Subcutaneous adipose tissue (tissue), 4 donors: ENCODE measurements around the gene OTUD4. TPM values are rescaled to one million over a fixed set of nuclear protein-coding genes. Genes with fewer than 3 reads are reported as not detected.

Experiments
- total RNA-seq, 4 donors: library from RNA; depleted of rRNA; stranded (reverse); fragments of >200 nt; gene quantifications; one replicate each; pipeline ENCODE4 v1.1.0, GENCODE V29; 2016
- TF ChIP-seq, protein P1 (sequence below): fragments of 450-650 bp; IDR thresholded peaks from one replicate; pipeline ENCODE4 v1.5.1; 2016; ENCODE audit warnings: low read depth, mild to moderate bottlenecking, control low read depth, antibody characterized with exemption, moderate library complexity

The OTUD4 gene
- total RNA-seq, 4 donors from 2014 or later: 29.2 to 43.2 (median 35.0) TPM

DNA sequence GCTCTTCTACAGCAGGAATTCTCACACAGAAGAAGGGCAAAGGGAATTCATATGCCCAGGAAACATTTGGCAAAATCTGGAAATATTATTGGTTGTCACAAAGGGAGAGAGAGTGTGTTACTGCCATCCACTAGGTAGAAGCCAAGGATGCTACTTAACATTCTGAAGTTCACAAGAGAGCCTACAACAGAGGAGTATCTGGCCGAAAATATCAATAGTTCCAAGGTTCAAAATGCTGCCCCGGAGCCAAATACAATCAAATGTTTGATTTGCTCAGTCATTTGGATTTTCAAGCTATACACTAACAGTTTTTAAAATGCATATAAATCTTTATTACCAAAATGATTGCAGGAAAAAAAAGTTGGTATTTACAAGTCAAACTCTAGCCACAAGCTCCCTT, 18.8 kb downstream of the OTUD4 start:
- TF ChIP-seq, protein P1, sequence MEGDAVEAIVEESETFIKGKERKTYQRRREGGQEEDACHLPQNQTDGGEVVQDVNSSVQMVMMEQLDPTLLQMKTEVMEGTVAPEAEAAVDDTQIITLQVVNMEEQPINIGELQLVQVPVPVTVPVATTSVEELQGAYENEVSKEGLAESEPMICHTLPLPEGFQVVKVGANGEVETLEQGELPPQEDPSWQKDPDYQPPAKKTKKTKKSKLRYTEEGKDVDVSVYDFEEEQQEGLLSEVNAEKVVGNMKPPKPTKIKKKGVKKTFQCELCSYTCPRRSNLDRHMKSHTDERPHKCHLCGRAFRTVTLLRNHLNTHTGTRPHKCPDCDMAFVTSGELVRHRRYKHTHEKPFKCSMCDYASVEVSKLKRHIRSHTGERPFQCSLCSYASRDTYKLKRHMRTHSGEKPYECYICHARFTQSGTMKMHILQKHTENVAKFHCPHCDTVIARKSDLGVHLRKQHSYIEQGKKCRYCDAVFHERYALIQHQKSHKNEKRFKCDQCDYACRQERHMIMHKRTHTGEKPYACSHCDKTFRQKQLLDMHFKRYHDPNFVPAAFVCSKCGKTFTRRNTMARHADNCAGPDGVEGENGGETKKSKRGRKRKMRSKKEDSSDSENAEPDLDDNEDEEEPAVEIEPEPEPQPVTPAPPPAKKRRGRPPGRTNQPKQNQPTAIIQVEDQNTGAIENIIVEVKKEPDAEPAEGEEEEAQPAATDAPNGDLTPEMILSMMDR: no peak

DNA sequence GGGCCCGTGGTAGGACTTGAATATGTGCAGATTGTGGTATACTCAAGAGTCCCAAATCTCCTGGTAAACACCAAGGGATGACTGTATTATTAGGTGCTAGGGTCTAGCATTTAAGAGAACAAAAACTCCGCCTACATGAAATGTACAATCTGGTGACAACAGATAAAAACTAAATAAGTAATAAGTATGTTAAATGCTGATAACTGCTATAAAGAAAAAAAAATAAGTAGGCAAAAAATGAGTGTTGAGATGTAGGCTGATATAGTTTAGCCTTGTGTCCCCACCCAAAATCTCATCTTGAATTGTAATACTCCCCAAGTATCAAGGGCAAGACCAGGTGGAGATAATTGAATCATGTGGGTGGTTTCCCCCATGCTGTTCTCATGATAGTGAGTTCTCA, 23.4 kb downstream of the OTUD4 start:
- TF ChIP-seq, protein P1: no peak

DNA sequence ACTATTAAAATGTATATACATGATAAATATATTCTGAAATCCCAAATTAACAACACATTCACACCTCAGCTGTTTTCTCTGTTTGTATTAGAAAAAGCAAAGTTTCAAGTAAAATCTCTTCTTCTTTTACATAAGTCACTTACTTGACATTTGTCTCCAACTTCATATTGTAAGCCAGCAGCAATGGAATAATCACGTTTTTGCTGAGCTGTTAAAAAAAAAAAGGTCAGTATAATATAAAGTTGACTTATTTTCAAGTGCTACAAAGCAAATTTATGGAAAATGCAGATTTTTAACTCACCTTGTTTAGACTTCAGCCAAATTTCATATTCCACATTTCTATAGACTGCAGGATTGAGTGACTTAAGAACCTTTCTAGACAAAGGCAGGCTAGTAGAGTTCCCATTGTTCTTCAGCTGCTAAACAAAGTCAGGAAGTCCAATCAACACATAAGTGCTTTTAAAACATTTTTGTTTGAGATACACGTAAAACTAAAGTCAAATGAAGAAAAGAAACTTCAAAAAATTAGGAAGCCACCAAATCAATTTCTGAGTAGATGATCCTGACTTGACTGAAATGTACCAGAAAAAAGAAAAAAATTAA, 25.0 kb downstream of the OTUD4 start:
- TF ChIP-seq, protein P1: no peak

DNA sequence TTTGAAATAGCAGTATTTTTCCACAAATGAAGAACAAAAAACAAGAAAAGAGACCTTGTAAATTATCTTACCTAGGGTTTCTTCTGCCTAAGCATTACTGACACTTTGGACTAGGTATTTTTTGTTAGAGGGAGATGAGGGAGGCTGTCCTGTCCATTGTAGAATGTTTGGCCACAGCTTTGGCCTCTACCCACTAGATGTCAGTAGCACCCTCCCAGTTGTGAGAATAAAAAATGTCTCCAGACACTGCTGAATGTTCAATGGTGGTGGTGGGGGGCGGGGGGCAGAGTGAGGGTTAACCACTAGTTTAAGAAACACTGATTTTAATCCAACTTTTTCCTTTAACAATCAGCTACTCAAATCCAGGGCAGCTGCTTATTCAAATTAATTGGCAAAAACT, 25.8 kb downstream of the OTUD4 start:
- TF ChIP-seq, protein P1: no peak

DNA sequence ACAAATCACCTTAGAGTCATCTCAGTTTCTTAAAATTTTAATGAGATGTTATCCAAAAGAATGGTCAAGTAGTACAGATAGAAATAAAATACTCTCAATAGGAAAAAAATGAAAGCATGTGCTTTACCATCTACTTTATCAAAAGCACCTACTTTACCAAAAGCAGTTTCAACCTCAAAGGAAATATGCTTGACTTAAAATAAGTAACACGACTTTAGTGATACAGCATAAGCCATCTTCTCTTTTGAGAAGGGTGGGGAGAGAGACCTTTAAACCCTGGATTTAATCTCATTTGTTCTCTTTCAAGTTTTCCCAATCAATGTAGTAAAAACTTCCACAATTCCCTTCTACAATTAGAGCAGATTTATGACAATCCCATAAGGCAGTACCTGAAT, 26.5 kb downstream of the OTUD4 start:
- TF ChIP-seq, protein P1: no peak

DNA sequence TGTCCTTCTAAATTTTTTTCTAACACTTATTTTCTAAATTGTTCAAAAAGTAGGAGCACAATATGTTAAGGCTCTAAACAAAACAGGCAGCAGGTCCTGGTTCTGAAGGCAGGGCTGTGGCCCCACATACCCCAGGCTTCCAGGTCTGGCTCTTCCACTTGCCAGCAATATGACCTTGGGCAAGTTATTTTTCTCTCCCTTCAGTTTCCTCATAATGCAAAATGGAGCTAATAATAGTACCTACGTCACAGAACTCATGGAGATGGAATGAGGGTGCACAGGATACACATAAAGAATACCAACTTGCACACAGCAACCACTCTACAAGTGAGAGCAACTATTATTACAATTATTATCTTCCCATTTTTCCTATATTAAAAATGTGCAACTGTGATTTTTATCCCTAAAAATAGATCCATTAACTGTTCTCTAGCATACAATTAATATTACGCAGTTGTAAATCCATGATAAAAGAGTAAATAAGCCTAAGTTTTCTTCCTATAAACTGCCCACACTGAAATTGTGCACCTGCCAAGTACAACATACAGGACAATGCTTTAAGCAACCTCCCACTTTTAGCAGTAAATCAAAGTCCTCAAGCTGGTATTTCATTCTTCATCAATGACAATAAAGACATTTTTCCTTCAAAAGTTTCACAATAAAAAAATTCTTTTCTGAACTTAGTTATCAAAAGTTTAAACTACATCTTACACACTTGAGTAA, 27.0 kb downstream of the OTUD4 start:
- TF ChIP-seq, protein P1: no peak

DNA sequence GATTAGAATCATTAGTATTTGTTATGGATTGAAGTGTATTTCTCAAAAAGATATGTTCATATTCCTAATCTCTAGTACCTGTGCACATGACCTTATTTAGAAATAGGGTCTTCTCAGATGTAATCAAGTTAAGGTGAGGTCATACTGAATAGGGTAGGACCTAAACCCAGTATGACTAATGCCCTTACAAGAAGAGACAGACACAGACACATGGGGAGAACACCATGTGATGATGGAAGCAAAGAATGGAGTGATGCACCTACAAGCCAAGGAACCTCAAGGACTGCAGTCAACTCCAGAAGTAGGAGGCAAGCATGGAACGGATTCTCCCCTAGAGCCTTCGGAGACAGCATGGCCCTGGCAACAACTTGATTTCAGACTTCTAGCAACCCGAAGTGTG, 31.4 kb downstream of the OTUD4 start:
- TF ChIP-seq, protein P1: no peak
